SK-N-SH (cell line): ENCODE measurements around the gene PNKP. TPM values are rescaled to one million over a fixed set of nuclear protein-coding genes. Genes with fewer than 3 reads are reported as not detected.

Source experiments
- CTCF ChIA-PET: fragments of 300-600, 350-600 bp; formaldehyde crosslinking; extraction: SDS; loops from one replicate; lab custom pipeline; 2021; lab: Yijun Ruan, JAX
- POLR2A ChIA-PET: fragments of 350-600 bp; sonication (Branson Sonifier 250); formaldehyde crosslinking; extraction: SDS; loops from one replicate; lab custom pipeline; 2020; ENCODE audit warnings: antibody characterized with exemption, inconsistent platforms; lab: Yijun Ruan, JAX
- DNase-seq: peaks from one replicate; pipeline ENCODE4 v3.0.0; 2012
- H2AFZ ChIP-seq: fragments of 200-600 bp; sonication (generic); 2 replicates; pipeline ENCODE4 v1.8.1; 2016; ENCODE audit warnings: antibody characterized with exemption, mild to moderate bottlenecking, low read depth
- H3F3A ChIP-seq: fragments of 200-600 bp; sonication (generic); replicated peaks from 2 replicates; pipeline ENCODE3; 2016; ENCODE audit warnings: antibody characterized with exemption, mild to moderate bottlenecking; ENCODE audit not compliant: insufficient read depth
- H3K27ac ChIP-seq, 2 experiments: fragments of 200-500 bp in 1 of 2; fragments of 200-600 bp in 1 of 2; sonication (Bioruptor generic) in 1 of 2; sonication (generic), shearing (Covaris generic) in 1 of 2; 2 replicates each; pipeline versions ENCODE4 v1.5.1 to v1.6.1; 2014 to 2016; ENCODE audit warnings: low read depth in 2 of 2, inconsistent platforms in 1 of 2, low read length in 1 of 2, mild to moderate bottlenecking in 1 of 2, mixed read lengths in 1 of 2
- H3K27me3 ChIP-seq: fragments of 200-600 bp; sonication (generic), shearing (Covaris generic); 2 replicates; pipeline ENCODE4 v1.6.1; 2016; ENCODE audit warnings: mixed run types; ENCODE audit not compliant: insufficient read depth
- H3K36me3 ChIP-seq, 2 experiments: fragments of 200-500 bp in 1 of 2; fragments of 200-600 bp in 1 of 2; sonication (Bioruptor generic) in 1 of 2; sonication (generic) in 1 of 2; replicated peaks in 1 of 2; 2 replicates each; pipeline versions ENCODE3 to v1.5.1; 2014 to 2016; ENCODE audit warnings: low read length in 1 of 2, mild to moderate bottlenecking in 1 of 2; ENCODE audit not compliant: insufficient read depth in 2 of 2, control insufficient read depth in 1 of 2
- H3K4me1 ChIP-seq, 2 experiments: fragments of 200-500 bp in 1 of 2; fragments of 200-600 bp in 1 of 2; sonication (Bioruptor generic) in 1 of 2; sonication (generic), shearing (Covaris generic) in 1 of 2; 2 replicates each; pipeline versions ENCODE4 v1.5.1 to v1.6.1; 2014 to 2016; ENCODE audit warnings: low read depth in 1 of 2, low read length in 1 of 2, mixed run types in 1 of 2; ENCODE audit not compliant: insufficient read depth in 2 of 2, control insufficient read depth in 1 of 2
- H3K4me2 ChIP-seq: fragments of 200-600 bp; sonication (generic), shearing (Covaris generic); 2 replicates; pipeline ENCODE4 v1.6.1; 2017; ENCODE audit warnings: mixed run types
- H3K4me3 ChIP-seq, 2 experiments: fragments of 200-500 bp in 1 of 2; fragments of 200-600 bp in 1 of 2; sonication (Bioruptor generic) in 1 of 2; sonication (generic), shearing (Covaris generic) in 1 of 2; 2 replicates each; pipeline versions ENCODE4 v1.5.1 to v1.8.1; 2014 to 2016; ENCODE audit warnings: low read depth in 2 of 2, inconsistent platforms in 1 of 2, low read length in 1 of 2, mild to moderate bottlenecking in 1 of 2, mixed read lengths in 1 of 2, moderate library complexity in 1 of 2
- H3K79me2 ChIP-seq: fragments of 200-600 bp; sonication (generic); 2 replicates; pipeline ENCODE4 v1.8.1; 2017; ENCODE audit warnings: mild to moderate bottlenecking; ENCODE audit not compliant: insufficient read depth
- H3K9ac ChIP-seq: fragments of 200-600 bp; sonication (generic); 2 replicates; pipeline ENCODE4 v1.6.1; 2017; ENCODE audit warnings: mixed run types
- H3K9me2 ChIP-seq: fragments of 200-600 bp; sonication (generic); 2 replicates; pipeline ENCODE4 v1.6.1; 2017; ENCODE audit warnings: mixed run types
- H3K9me3 ChIP-seq: fragments of 200-600 bp; sonication (generic); 2 replicates; pipeline ENCODE4 v1.6.1; 2017; ENCODE audit warnings: mixed run types, mild to moderate bottlenecking, moderate library complexity
- H4K20me1 ChIP-seq: fragments of 200-600 bp; sonication (generic); 2 replicates; pipeline ENCODE4 v1.6.1; 2017; ENCODE audit warnings: mild to moderate bottlenecking, mixed run types; ENCODE audit not compliant: insufficient read depth
- CHD2 ChIP-seq: fragments of 150-350 bp; IDR thresholded peaks from 2 replicates; pipeline ENCODE4 v1.6.1; 2018; ENCODE audit warnings: low read length; ENCODE audit not compliant: partially characterized antibody
- FOXJ3 ChIP-seq: sonication (generic); formaldehyde crosslinking; IDR thresholded peaks from 2 replicates; pipeline ENCODE4 v1.5.1; 2020; ENCODE audit warnings: mild to moderate bottlenecking, missing genetic modification reagents
- GABPA ChIP-seq: IDR thresholded peaks from 2 replicates; pipeline ENCODE4 v1.4.0; 2012; ENCODE audit warnings: low read depth, mild to moderate bottlenecking
- GATA2 ChIP-seq: sonication (generic); formaldehyde crosslinking; IDR thresholded peaks from 2 replicates; pipeline ENCODE4 v1.5.0; 2020; ENCODE audit warnings: mild to moderate bottlenecking, missing genetic modification reagents
- JUND ChIP-seq: IDR thresholded peaks from 2 replicates; pipeline ENCODE4 v1.4.0; 2012
- MXI1 ChIP-seq: IDR thresholded peaks from 2 replicates; pipeline ENCODE4 v1.6.1; 2012; ENCODE audit warnings: mild to moderate bottlenecking, low read depth, low read length, improper control_type of control experiment
- NFIC ChIP-seq: IDR thresholded peaks from 2 replicates; pipeline ENCODE4 v1.4.0; 2012; ENCODE audit warnings: borderline replicate concordance
- NRF1 ChIP-seq: IDR thresholded peaks from 2 replicates; pipeline ENCODE4 v1.6.1; 2012; ENCODE audit warnings: low read depth, mild to moderate bottlenecking, low read length
- POLR2AphosphoS5 ChIP-seq: IDR thresholded peaks from 2 replicates; pipeline ENCODE4 v1.6.1; 2012; ENCODE audit warnings: low read depth, low read length
- RAD21 ChIP-seq: IDR thresholded peaks from 2 replicates; pipeline ENCODE4 v1.6.1; 2012; ENCODE audit warnings: mild to moderate bottlenecking, low read length
- TCF12 ChIP-seq: IDR thresholded peaks from 2 replicates; pipeline ENCODE4 v1.4.0; 2012
- WGBS: methylation state at CpG from one replicate; pipeline ENCODE4 v1.1.6; 2017; ENCODE audit warnings: low lambda C conversion rate; 5-methylcytosine and 5-hydroxymethylcytosine counted together
- polyA plus RNA-seq, 3 experiments: library from polyadenylated mRNA; depleted of rRNA; stranded (reverse); fragments of >200 nt; gene quantifications; 2 replicates each; pipeline ENCODE4 v1.2.3, GENCODE V29; 2012
- TF ChIP-seq, protein P1 (sequence below): IDR thresholded peaks from 2 replicates; pipeline ENCODE4 v1.4.0; 2012; ENCODE audit warnings: low read depth
- TF ChIP-seq, protein P2 (sequence below): fragments of 150-350 bp; IDR thresholded peaks from 2 replicates; pipeline ENCODE4 v1.6.1; 2017; ENCODE audit warnings: antibody characterized with exemption, low read length, low read depth, borderline replicate concordance
- TF ChIP-seq, protein P3 (sequence below): IDR thresholded peaks from 2 replicates; pipeline ENCODE4 v1.6.1; 2012; ENCODE audit warnings: mild to moderate bottlenecking, low read depth, low read length, moderate library complexity
- TF ChIP-seq, protein P4 (sequence below): fragments of 150-350 bp; IDR thresholded peaks from 2 replicates; pipeline ENCODE4 v1.6.1; 2016; ENCODE audit warnings: mild to moderate bottlenecking, low read depth, low read length

The PNKP gene
- polyA plus RNA-seq, 1 of the 3 experiments (the other 2 are of a cell fraction), result 52.0 TPM

DNA sequence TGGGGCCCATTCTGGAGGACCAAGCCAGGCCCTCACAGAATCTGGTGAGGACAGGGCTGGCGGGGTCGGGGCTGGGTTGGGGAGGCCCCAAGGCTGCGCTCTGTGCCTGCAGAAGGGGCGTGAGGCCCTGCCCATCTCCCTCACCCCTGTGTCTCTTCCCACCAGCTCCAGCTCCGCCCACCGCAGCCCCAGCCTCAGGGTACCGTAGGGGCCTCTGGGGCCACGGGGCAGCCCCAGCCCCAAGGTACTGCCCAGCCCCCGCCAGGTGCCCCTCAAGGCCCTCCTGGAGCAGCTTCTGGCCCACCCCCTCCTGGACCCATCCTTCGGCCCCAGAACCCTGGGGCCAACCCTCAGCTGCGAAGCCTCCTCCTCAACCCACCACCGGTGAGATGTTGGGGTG, 31.8 kb downstream of the PNKP start:
- DNase-seq, result peak; percentile 10
- no peak overlapping the region for H2AFZ ChIP-seq
- H3K9ac ChIP-seq, result no peak overlapping the region
- no peaks in the 10 kb centered on the region for H3F3A ChIP-seq
- H3K4me1 ChIP-seq, result peaks cover 0 to 11% of the 10 kb centered on the region in 2 experiments; a peak in 1 of 4 replicates
- H3K9me3 ChIP-seq, result no peaks in the 10 kb centered on the region
- no peaks in the 10 kb centered on the region for H3K9me2 ChIP-seq
- POLR2A ChIA-PET, result no interaction called here
- H3K27ac ChIP-seq, result no peak overlapping the region
- no peaks in the 10 kb centered on the region for H4K20me1 ChIP-seq
- H3K4me3 ChIP-seq, result no peak overlapping the region
- 100% methylated on average over 2 of the region's 12 CpGs for WGBS
- H3K4me2 ChIP-seq, result no peak overlapping the region
- no peak for TF ChIP-seq GABPA
- TF ChIP-seq MXI1, result no peak
- no peak for TF ChIP-seq NRF1
- TF ChIP-seq, all 33 proteins: peak for 0
- Histone ChIP-seq H3K36me3 (peaks cover 11 to 82% of the 10 kb centered on the region in 2 experiments), H3K27me3 (no peaks in the 10 kb centered on the region), H3K79me2 (no peaks in the 10 kb centered on the region)
- CTCF ChIA-PET, result no interaction called here

DNA sequence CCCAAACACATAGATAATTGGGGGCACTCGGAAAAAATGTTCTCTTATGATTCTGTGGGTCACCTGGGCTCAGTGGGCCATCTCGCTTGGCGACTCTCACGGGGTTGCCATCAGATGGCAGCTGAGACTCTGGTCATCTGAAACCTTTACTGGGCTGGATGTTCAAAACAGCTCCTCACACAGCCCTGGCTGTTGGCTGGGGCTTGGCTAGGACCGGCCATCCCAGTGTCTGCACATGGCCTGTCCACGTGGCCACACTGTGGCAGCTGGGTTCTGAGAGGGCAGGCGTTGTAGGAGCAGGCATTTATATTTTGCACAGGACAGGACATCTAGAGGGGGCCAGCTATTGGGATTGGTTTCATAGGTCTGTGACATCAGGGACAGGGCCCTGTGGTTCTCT, 33.8 kb downstream of the PNKP start:
- no peak overlapping the region for H3K4me3 ChIP-seq
- H3K79me2 ChIP-seq, result no peaks in the 10 kb centered on the region
- H2AFZ ChIP-seq, result no peak overlapping the region
- H3K36me3 ChIP-seq, result peaks cover 6 to 70% of the 10 kb centered on the region in 2 experiments
- no peaks in the 10 kb centered on the region for H3K9me2 ChIP-seq
- ChIA-PET CTCF (interaction anchor here (1.5 kb wide), 1 partner anchor 14 kb away, joined by 3 read pairs; no protein-coding TSS in a partner anchor), POLR2A (interaction anchor here (1.0 kb wide), 1 partner anchor 17 kb away, joined by 4 read pairs; the partner anchor contains the start of gene PTOV1)
- H3F3A ChIP-seq, result no peaks in the 10 kb centered on the region
- no peaks in the 10 kb centered on the region for H3K9me3 ChIP-seq
- no peak overlapping the region for H3K4me2 ChIP-seq
- 87% methylated on average over 6 of the region's 7 CpGs for WGBS
- H3K27ac ChIP-seq, result no peak overlapping the region
- H3K27me3 ChIP-seq, result no peaks in the 10 kb centered on the region
- H3K4me1 ChIP-seq, result no peaks in the 10 kb centered on the region
- DNase-seq, result no peak
- no peak for TF ChIP-seq FOXJ3 (CRISPR knock-in tag)
- TF ChIP-seq, protein P1, sequence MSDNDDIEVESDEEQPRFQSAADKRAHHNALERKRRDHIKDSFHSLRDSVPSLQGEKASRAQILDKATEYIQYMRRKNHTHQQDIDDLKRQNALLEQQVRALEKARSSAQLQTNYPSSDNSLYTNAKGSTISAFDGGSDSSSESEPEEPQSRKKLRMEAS, result no peak
- no peak for TF ChIP-seq RAD21
- no peak for TF ChIP-seq NRF1
- TF ChIP-seq, protein P2, sequence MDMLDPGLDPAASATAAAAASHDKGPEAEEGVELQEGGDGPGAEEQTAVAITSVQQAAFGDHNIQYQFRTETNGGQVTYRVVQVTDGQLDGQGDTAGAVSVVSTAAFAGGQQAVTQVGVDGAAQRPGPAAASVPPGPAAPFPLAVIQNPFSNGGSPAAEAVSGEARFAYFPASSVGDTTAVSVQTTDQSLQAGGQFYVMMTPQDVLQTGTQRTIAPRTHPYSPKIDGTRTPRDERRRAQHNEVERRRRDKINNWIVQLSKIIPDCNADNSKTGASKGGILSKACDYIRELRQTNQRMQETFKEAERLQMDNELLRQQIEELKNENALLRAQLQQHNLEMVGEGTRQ, result no peak
- 0 out of 2 replicates have a peak, but pooled peaks cover 5% of the 10 kb centered on the region for H4K20me1 ChIP-seq
- H3K9ac ChIP-seq, result no peak overlapping the region

DNA sequence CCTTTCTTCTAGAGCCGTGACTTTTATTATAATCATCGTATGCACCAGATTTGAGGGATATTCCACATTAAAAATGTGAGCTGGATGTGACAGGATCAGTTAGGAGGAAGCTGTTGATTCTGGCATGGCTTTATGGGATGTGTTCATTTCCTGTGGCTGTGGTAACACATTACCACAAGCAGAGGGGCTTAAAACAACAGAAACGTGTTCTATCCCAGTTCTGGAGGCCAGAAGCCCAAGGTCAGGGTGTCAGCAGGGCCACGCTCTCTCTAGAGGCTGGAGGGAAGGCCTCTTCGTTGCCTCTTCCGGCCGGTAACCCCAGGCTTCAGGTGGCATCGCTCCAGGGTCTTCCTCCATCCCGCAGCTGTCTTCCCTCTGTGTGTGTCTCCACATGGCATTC, 34.8 kb downstream of the PNKP start:
- Histone ChIP-seq H2AFZ (no peak overlapping the region), H3K4me3 (no peak overlapping the region), H3K9me2 (no peaks in the 10 kb centered on the region), H3K27ac (no peak overlapping the region), H3K79me2 (no peaks in the 10 kb centered on the region), H3K9ac (no peak overlapping the region), H4K20me1 (0 out of 2 replicates have a peak, but pooled peaks cover 5% of the 10 kb centered on the region), H3K9me3 (no peaks in the 10 kb centered on the region), H3K27me3 (no peaks in the 10 kb centered on the region), H3K36me3 (peaks cover 4 to 60% of the 10 kb centered on the region in 2 experiments), H3K4me1 (no peaks in the 10 kb centered on the region), H3K4me2 (no peak overlapping the region), H3F3A (no peaks in the 10 kb centered on the region)
- 87% methylated on average over 9 of the region's 9 CpGs for WGBS
- ChIA-PET POLR2A (no interaction called here), CTCF (interaction anchor here (1.2 kb wide), 1 partner anchor 28 kb away, joined by 3 read pairs; no protein-coding TSS in a partner anchor)
- no peak for DNase-seq
- TF ChIP-seq, protein P3, sequence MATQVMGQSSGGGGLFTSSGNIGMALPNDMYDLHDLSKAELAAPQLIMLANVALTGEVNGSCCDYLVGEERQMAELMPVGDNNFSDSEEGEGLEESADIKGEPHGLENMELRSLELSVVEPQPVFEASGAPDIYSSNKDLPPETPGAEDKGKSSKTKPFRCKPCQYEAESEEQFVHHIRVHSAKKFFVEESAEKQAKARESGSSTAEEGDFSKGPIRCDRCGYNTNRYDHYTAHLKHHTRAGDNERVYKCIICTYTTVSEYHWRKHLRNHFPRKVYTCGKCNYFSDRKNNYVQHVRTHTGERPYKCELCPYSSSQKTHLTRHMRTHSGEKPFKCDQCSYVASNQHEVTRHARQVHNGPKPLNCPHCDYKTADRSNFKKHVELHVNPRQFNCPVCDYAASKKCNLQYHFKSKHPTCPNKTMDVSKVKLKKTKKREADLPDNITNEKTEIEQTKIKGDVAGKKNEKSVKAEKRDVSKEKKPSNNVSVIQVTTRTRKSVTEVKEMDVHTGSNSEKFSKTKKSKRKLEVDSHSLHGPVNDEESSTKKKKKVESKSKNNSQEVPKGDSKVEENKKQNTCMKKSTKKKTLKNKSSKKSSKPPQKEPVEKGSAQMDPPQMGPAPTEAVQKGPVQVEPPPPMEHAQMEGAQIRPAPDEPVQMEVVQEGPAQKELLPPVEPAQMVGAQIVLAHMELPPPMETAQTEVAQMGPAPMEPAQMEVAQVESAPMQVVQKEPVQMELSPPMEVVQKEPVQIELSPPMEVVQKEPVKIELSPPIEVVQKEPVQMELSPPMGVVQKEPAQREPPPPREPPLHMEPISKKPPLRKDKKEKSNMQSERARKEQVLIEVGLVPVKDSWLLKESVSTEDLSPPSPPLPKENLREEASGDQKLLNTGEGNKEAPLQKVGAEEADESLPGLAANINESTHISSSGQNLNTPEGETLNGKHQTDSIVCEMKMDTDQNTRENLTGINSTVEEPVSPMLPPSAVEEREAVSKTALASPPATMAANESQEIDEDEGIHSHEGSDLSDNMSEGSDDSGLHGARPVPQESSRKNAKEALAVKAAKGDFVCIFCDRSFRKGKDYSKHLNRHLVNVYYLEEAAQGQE, result no peak
- no peak for TF ChIP-seq GABPA
- no peak for TF ChIP-seq CHD2
- TF ChIP-seq POLR2AphosphoS5, result no peak
- TF ChIP-seq GATA2 (CRISPR knock-in tag), result no peak
- TF ChIP-seq TCF12, result no peak
- no peak for TF ChIP-seq JUND
- TF ChIP-seq, protein P4, sequence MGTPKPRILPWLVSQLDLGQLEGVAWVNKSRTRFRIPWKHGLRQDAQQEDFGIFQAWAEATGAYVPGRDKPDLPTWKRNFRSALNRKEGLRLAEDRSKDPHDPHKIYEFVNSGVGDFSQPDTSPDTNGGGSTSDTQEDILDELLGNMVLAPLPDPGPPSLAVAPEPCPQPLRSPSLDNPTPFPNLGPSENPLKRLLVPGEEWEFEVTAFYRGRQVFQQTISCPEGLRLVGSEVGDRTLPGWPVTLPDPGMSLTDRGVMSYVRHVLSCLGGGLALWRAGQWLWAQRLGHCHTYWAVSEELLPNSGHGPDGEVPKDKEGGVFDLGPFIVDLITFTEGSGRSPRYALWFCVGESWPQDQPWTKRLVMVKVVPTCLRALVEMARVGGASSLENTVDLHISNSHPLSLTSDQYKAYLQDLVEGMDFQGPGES, result no peak
- TF ChIP-seq NFIC, result no peak
